Stomach (tissue), 4 donors: ENCODE data around the gene ZNF330.

Experiments
- POLR2A ChIP-seq, 4 donors: fragments of 450-650 bp; IDR thresholded peaks; one replicate each; pipeline ENCODE4 v1.6.1; 2016; ENCODE audit warnings: antibody characterized with exemption in 4 of 4, control low read depth in 2 of 4, mild to moderate bottlenecking in 1 of 4, moderate library complexity in 1 of 4
- TF ChIP-seq, protein P1 (sequence below), 7 experiments: fragments of 450-650 bp in 4 of 7; fragments of 200-600 bp in 3 of 7; sonication (generic) in 3 of 7; IDR thresholded peaks; one replicate each; pipeline ENCODE4 v1.5.1; 2016 to 2019; ENCODE audit warnings: antibody characterized with exemption in 7 of 7, control low read depth in 2 of 7, mild to moderate bottlenecking in 1 of 7

DNA sequence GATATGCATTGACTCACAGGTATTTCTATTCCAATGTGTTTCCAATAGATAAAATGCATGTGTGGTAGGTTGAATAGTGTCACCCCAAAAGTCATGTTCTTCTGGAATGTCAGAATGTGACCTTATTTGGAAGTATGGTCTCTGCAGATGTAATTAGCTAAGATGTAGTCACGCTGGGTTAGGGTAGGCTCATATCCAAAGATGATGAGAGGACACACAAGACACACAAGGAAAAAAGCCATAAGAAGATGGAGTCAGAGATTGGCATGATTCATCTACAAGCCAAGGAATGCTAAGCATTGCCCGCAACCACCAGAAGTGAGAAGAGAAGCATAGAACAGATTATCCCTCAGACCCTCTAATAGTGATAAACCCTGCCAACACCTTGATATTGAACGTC is 17.5 kb downstream of the ZNF330 start:
- TF ChIP-seq, protein P1, sequence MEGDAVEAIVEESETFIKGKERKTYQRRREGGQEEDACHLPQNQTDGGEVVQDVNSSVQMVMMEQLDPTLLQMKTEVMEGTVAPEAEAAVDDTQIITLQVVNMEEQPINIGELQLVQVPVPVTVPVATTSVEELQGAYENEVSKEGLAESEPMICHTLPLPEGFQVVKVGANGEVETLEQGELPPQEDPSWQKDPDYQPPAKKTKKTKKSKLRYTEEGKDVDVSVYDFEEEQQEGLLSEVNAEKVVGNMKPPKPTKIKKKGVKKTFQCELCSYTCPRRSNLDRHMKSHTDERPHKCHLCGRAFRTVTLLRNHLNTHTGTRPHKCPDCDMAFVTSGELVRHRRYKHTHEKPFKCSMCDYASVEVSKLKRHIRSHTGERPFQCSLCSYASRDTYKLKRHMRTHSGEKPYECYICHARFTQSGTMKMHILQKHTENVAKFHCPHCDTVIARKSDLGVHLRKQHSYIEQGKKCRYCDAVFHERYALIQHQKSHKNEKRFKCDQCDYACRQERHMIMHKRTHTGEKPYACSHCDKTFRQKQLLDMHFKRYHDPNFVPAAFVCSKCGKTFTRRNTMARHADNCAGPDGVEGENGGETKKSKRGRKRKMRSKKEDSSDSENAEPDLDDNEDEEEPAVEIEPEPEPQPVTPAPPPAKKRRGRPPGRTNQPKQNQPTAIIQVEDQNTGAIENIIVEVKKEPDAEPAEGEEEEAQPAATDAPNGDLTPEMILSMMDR (IDR thresholded peaks at IDR 0.05) = no peak
- TF ChIP-seq POLR2A (IDR thresholded peaks at IDR 0.05) = no peak
